Measurements from ENCODE around the gene ZNF532.

DNA sequence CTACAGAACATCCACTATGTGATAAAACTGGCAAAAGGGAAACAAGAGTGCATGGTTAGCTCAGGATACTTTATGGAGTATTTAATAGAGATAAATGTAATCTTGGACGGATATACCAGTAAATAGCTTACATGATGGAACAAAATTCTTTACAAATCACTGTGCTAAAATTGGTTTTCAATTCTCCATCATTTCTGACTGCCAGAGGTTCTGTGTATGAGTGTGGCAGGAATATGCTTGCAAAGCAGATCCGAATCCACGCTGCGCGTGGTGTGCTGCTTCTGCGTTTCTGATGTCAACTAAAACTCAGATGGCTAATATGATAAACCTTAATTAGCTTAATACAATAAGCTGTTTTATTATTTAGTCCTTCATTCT, 2.1 kb downstream of the ZNF532 start:
- TF ChIP-seq EZH2 (IDR thresholded peaks at IDR 0.05; ENCODE audit: borderline replicate concordance, low read depth, low read length, severe bottlenecking), result no peak
- TF ChIP-seq, protein P1, sequence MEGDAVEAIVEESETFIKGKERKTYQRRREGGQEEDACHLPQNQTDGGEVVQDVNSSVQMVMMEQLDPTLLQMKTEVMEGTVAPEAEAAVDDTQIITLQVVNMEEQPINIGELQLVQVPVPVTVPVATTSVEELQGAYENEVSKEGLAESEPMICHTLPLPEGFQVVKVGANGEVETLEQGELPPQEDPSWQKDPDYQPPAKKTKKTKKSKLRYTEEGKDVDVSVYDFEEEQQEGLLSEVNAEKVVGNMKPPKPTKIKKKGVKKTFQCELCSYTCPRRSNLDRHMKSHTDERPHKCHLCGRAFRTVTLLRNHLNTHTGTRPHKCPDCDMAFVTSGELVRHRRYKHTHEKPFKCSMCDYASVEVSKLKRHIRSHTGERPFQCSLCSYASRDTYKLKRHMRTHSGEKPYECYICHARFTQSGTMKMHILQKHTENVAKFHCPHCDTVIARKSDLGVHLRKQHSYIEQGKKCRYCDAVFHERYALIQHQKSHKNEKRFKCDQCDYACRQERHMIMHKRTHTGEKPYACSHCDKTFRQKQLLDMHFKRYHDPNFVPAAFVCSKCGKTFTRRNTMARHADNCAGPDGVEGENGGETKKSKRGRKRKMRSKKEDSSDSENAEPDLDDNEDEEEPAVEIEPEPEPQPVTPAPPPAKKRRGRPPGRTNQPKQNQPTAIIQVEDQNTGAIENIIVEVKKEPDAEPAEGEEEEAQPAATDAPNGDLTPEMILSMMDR (IDR thresholded peaks at IDR 0.05; ENCODE audit: extremely low read depth in 1 of 2, insufficient read depth in 1 of 2, low read depth in 1 of 2, low read length in 2 of 2), result no peak
- TF ChIP-seq POLR2A (IDR thresholded peaks at IDR 0.05; ENCODE audit: low read depth, low read length), result no peak
- TF ChIP-seq MYC (IDR thresholded peaks at IDR 0.05; ENCODE audit: low read depth, low read length), result no peak
- no peak for TF ChIP-seq JUN (IDR thresholded peaks at IDR 0.05; ENCODE audit: borderline replicate concordance, insufficient read depth, insufficient read length, low read depth)
